HT-29 (cell line): ENCODE results near the gene TKFC. TPM values are rescaled to one million over a fixed set of nuclear protein-coding genes. Genes with fewer than 3 reads are reported as not detected.
A peak's percentile ranks its signal among the peaks of the same experiment; 100 is the strongest.

Experiments used
- DNase-seq: peaks from one replicate; pipeline ENCODE4 v3.0.0-alpha.2; 2015; ENCODE audit warnings: low spot score
- total RNA-seq: library from RNA; depleted of rRNA; stranded (reverse); fragments of >200 nt; shearing (Covaris generic); gene quantifications from 2 replicates; pipeline ENCODE4 v1.2.3, GENCODE V29; 2014; rRNA removed

TKFC gene
- 80.4 and 94.2 TPM in 2 replicates for total RNA-seq

DNA sequence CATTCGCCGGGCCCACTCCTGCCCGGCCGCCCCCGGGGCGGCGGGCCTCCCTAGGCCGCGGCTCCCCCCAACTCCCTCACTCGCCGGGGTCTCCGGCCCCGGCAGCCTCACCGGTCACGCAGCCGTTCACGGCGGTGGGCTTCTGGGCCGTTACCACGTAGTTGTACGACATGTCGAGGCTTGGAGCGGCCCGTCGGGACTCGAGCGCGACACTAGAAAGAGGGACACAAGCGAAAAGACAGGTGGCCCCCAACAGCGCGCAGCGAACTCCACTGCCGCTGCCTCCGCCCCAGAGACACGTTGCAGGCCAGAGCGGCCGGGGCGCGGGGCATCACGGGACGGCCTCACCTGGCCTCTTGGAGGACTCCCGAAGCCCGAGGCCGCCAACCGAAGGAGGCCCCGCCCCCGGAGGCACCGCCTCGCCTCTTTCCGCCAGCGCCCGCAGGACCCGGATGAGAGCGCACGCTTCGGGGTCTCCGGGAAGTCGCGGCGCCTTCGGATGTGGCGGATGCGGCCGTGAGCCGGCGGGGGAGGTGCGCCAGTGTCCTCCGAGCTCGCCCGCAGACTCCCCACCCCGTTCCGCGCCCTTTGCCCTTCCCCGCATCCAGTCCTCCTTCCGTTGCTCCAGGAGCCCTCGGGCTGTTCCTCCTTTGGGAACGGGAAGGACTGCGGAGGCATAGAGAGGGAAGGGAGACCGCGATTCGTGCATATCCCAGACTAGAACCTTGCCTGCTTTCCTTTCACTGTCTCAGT, at the start of gene TKFC, which contains the start of gene DDB1:
TSS of gene TKFC (plus strand) at position 432 of the 753 bp plus-strand sequence. CDS start 1,501 bp downstream, outside the sequence.
TSS of gene DDB1 (minus strand) at position 309 of the 753 bp plus-strand sequence. CDS start at position 172, 137 bp downstream.
- DNase-seq, result peak; percentile 96

DNA sequence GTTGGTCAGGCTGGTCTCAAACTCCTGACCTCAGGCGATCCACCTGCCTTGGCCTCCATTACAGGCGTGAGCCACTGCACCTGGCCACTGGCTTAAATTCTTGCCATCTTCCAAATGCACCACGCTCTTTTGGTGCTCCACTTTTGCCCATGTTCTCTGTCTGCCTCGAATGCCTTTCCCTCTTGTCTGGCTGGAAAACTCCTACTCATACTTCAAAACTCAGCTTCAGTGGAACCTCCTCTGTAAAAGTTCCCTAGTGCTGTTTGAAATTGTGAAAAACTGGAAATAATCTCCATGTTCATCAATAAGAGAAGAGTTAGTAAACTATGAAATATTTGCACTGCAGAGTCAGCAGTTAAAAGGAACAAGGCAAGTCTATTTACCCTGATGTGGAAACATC, 49.4 kb upstream of the TKFC start:
- DNase-seq, result no peak

DNA sequence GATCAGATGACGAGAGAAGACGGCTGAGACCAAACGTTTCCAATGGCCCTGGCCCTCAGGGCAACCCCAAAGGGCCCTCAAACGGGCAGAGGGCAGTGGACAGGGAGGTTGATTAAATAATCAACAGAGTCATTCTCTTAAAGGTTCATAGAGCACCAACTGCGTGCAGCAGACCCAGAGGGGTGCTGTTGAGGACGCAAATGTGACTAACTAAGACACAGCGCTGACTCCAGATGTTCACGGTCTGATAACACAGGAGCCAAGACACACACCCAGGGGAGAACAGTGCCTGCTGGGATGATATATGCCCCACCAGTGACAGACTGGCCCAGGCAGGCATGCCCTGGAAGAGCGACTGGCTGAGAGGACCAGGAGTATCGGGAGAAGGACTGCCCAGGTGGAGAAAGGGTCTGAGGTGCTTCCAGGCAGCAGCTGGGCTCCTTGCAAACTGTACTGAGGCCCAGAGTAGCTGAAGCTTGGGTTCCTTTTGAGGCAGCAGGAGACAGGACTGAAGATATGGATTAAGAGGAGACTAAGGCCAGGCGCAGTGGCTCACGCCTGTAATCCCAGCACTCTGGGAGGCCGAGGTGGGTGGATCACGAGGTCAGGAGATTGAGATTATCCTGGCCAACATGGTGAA, 45.6 kb upstream of the TKFC start:
- DNase-seq, result no peak

DNA sequence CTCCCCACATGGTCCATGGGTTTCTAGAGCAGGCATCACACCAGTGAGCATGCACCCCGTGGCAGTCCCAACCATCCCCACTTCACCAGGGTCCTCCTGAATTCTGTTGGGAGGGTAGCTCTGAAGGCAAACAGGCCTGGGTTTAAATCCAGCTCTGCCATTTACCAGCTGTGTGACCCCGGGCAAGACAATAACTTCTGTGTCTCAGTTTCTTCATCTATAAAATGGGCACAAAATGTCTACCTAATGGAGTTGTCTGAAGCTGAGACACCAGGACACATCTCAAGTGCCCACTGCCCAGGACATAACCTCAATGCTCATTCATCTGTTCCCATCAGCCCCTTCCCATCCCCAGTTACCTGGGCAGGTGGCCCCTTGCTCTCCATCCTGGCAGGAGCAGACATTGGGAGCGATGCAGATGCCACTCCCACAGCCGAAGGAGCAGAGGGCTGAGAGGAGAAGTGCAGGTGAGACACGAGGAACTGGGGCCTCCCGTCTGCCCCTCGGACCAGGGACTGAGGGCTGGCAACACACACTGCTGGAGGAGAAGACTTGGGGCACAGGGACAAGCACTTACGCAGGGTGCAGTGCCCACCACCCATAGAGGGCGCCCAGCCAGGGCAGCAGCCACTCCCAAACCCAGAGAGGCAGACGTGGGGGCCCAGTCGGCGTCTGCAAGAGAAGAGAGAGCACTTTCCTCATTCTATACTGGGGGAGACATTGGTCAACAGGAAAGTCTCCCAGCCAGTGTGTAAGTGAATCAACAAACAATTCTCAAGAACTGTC, 41.9 kb upstream of the TKFC start:
- no peak for DNase-seq

DNA sequence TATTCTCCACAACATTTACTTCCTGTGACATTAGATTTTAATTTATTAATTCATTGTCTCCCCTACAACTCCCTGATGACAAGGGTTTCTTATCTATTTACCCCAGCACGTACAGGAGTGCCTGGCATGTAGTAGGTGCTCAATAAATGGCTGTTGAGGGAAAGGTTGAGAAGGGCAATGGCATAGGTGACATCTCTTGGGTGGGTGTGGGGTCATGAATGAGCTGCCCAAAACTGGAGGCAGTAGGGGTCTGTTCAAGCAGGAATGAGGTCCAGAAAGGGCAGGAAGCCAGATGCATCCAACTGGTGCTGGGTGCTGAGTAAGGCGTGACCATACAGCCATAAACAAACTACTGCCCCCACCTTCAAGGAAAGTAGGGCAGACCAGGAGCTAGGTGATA, 40.7 kb upstream of the TKFC start:
- DNase-seq, result no peak

GRCh38 chr11:61293867-61294716, 38.9 kb upstream of the TKFC start:
- DNase-seq, result peak; percentile 44

- peak; percentile 59 for DNase-seq
These were observed 38.1 kb upstream of the TKFC start, which contains the start of gene VWCE for GRCh38 chr11:61294717-61295595. Gene VWCE (minus strand): TSS chr11:61295316. CDS start chr11:61295037, 279 bp downstream.

- DNase-seq, result no peak
These were observed 37.5 kb upstream of the TKFC start for GRCh38 chr11:61295596-61295926.

- no peak for DNase-seq
These were observed 35.7 kb upstream of the TKFC start for GRCh38 chr11:61297341-61297740.

DNA sequence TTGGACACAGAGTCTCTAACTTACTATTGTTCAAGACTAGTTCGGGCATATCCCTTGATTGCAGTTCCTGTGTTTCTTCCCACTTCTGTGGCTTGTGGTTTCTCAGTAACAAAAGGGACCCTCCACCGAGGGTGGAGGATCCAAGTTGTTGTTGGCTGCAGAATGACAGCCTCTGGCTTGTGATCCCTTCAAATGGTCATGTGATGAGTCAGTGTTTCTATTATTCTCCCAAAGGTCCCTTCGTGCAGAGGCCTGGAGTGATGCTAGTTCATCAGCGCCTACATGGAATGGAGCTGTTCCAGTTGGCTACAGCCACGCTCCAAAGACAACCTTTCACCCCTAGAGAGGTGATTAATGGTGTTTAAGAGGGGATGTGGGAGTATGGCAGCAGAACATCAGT, 35.3 kb upstream of the TKFC start:
- no peak for DNase-seq

DNA sequence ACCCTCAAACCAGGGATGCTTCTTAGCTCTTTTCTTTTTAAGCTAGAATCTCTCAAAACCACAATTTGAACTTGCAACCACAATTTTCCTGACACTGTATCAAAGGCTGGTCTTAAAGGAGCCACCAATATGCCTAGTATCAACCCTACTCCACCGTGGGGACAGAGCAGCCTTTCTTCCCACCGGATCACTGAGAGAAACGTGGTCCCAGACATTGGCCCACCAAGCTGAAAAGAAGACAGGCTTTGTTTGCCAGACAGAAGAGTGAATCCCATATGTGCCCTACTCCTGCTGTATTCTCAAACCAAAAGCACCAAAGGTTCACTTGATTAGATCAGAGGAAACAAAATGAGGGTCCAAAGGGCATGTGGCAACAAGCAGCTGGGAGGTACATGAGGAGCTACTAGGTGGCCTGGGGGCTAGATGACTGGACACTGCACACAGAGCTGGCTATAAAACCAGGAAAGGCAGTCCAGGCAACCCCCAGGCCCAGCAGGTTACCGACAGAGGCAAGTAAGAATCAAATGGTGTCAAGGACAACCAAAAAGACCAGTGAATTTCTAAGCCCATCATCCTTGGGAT, 34.3 kb upstream of the TKFC start:
- no peak for DNase-seq

DNA sequence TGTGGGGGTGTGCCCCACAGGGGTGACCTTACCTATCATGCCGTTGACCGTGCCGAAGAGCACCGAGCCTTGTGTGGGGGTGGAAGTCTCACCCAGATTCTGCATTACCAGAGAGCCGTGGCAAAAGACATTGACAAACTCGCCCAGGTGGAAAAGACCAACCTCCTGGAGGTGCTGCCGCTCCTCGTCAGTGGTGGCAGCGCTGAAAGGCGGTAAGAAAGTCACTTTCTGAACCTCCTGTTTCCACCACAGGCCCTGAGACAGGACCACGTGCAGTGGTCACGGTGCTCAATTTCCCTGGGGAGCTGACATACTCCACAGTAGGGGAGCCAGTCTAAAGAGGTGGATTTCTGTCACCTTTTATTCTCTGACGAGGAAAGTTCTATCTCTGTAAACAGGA, 30.5 kb upstream of the TKFC start:
- DNase-seq, result no peak

DNA sequence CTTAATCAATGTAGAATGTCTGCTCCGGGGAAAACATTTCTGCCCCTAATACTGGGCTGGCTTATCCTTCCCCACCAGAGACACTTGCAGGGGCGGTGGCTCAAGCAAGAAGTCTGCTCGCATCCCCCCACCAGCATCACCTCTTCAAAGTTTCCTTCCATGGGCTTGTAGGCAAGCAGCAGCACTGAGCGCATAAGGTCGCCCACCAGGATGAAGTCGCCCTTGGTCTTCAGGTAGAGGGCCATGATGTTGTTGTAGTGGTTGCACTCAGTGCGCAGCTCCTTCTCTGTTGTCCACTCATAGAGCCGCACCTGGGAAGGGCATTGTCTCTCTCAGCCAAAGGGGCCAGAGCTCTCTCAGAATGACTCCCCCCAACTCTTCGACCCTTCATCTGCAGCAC, 29.3 kb upstream of the TKFC start:
- no peak for DNase-seq

- no peak for DNase-seq
These were observed 27.6 kb upstream of the TKFC start for GRCh38 chr11:61305417-61305816.

GRCh38 chr11:61306221-61306620, 26.8 kb upstream of the TKFC start:
- DNase-seq, result no peak

- DNase-seq, result no peak
These were observed 25.7 kb upstream of the TKFC start for GRCh38 chr11:61307354-61307753.

- no peak for DNase-seq
These were observed 23.9 kb upstream of the TKFC start for GRCh38 chr11:61309141-61309540.

GRCh38 chr11:61309739-61310138, 23.3 kb upstream of the TKFC start:
- no peak for DNase-seq

- DNase-seq, result no peak
These were observed 22.3 kb upstream of the TKFC start for GRCh38 chr11:61310749-61311148.

GRCh38 chr11:61315260-61315659, 17.8 kb upstream of the TKFC start:
- no peak for DNase-seq
